Stimulated activated CD8-positive, alpha-beta memory T cell treated with anti-CD3 and anti-CD28 coated beads, Interleukin-4, amount 100 ng/mL, for 1 hour (primary cell): Measurements from ENCODE around the gene VWA5B2.
A peak's percentile ranks its signal among the peaks of the same experiment; 100 is the strongest.

Experiments
- DNase-seq, 2 donors: peaks; one replicate each; pipeline ENCODE4 v3.0.0-alpha.2; 2020; ENCODE audit warnings: low read depth in 2 of 2, low spot score in 1 of 2

VWA5B2 gene

DNA sequence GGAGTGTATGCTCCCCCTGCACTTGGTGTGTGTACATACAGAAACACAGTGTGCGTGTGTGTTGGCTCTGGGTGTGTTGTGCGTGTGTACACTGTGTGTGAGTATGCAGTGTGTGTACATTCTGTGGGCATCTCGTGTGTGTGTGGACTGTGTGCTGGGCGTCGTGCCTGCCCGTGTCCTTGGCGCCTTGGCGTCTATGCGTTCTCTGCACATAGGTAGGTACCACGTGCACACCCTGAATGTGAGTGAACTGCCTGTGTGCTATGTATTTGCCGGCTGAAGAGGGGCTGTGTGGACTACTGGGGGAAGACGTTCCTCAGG is 46.0 kb downstream of the VWA5B2 start:
- DNase-seq = no peak

DNA sequence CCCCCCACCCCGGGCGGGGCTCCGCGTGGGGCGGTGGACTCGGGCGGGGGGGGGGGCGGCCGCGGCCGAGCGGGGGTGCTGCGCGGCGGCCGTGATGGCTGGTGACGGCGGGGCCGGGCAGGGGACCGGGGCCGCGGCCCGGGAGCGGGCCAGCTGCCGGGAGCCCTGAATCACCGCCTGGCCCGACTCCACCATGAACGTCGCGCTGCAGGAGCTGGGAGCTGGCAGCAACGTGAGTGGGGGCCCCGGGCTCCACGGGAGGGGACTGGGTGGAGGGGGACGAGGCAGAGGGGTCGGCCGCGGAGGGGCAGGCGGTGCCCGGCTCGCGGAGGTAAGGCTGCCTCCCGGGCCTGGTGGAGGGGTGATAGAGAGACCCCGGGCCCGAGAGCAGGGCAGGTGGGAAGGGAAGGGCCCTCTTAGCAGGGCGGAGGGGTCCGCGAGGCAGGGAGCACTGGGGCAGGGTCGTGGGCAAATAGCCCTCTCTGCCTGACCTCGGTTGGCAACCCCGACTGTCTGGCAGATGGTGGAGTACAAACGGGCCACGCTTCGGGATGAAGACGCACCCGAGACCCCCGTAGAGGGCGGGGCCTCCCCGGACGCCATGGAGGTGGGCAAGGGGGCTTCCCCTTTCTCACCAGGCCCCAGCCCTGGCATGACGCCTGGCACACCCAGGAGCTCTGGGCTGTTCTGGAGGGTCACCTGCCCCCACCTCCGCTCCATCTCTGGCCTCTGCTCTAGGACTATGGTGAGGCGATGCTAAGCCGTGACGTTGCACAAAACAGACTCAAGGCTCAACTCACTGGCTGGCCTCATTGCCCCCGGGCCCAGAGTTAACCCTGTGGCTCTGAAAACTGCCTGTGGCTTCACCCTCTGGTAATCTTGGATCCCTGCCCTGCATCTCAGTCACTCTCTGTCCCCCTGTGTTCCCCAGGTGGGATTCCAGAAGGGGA is 46.9 kb downstream of the VWA5B2 start, which contains the start of gene ECE2:
Gene ECE2, plus strand, starts transcription at position 62 of the 950 bp plus-strand sequence. Its CDS starts 132 bp downstream, at position 194.
- no peak for DNase-seq

DNA sequence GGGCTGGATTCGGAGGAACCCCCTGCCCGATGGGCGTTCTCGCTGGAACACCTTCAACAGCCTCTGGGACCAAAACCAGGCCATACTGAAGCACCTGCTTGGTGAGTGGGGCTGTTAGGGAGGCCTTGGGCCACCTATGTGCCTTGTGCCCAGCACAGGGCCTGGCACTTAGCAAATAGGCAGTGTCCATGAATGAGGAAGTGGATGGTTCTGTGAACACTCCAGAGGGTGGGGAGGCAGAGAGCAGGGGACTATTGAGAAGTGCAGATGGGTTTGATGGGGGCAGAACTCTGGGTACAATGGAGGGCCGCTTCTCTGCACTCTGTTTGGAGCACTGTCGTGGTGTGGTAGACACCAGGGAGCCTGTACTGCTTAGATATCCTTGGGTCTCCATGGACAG is 48.0 kb downstream of the VWA5B2 start:
- no peak for DNase-seq

DNA sequence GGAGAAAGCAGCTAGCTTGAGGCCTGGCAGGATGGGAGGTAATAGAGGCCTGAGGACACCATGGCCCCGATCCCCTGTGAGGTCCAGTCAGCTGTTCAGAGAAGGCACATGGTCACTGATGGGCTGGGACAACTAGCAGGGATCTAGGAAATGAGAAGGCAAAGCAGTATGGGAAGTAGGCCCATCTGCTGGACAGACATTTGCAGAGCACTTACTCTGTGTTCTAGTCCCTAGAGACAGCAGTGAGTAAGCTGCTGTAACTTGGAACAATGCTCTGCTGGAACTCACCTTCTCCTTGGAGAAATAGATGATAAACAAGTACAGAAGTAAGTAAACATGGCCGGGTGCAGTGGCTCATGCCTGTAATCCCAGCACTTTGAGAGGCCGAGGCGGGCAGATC is 53.6 kb downstream of the VWA5B2 start:
- no peak for DNase-seq

- no peak for DNase-seq
Observed at GRCh38 chr3:184283681-184284080, 54.3 kb downstream of the VWA5B2 start.

DNA sequence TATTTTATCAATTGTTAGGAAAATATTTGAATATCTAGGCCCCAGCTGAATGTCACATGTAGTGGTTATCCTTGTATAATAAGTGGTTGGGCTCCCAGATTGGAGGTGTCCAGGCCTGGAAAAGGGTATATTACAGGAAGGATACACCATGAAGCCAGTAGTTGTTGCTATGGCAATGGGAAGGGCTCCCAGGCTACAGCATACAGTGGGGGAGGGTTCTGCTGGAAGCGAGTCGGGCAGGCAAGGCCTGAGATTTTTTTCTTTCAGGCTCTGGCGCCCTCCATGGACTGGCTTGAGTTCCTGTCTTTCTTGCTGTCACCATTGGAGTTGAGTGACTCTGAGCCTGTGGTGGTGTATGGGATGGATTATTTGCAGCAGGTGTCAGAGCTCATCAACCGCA is 55.3 kb downstream of the VWA5B2 start:
- DNase-seq = no peak

DNA sequence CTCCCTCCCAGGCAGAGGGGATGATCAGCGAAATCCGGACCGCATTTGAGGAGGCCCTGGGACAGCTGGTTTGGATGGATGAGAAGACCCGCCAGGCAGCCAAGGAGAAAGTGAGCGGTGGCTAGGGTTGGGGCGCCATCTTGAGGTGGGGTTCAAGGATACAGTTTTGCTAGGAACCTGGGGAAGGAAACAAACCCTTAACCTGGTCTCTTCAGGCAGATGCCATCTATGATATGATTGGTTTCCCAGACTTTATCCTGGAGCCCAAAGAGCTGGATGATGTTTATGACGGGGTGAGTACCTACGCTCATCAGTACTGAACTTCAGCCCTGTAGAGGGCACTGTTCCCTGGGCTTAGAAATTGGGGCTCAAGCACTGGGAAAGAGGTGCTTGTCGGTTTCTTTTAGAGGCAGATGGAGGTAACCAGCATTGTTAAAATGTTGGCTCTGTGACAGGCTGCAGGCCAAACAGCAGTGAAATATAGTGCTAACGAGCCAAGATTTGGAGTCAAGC is 60.1 kb downstream of the VWA5B2 start:
- peak in 1 of 2 donors; percentile 27 for DNase-seq

DNA sequence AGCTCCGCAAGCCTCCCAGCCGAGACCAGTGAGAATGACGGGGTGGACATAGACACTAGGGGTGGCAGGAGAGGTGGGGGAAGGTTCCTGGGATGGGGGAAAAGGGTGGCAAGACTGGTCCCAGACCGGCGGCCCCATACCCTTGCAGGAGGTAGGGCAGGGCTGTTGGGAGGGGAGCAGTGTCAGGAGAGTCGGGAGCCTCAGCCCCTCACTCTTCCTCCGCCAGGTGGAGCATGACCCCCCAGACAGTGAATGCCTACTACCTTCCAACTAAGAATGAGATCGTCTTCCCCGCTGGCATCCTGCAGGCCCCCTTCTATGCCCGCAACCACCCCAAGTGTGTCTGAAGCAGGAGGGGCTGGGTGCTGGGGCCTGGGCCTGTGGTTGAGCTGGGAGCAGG is 60.9 kb downstream of the VWA5B2 start:
- no peak for DNase-seq

DNA sequence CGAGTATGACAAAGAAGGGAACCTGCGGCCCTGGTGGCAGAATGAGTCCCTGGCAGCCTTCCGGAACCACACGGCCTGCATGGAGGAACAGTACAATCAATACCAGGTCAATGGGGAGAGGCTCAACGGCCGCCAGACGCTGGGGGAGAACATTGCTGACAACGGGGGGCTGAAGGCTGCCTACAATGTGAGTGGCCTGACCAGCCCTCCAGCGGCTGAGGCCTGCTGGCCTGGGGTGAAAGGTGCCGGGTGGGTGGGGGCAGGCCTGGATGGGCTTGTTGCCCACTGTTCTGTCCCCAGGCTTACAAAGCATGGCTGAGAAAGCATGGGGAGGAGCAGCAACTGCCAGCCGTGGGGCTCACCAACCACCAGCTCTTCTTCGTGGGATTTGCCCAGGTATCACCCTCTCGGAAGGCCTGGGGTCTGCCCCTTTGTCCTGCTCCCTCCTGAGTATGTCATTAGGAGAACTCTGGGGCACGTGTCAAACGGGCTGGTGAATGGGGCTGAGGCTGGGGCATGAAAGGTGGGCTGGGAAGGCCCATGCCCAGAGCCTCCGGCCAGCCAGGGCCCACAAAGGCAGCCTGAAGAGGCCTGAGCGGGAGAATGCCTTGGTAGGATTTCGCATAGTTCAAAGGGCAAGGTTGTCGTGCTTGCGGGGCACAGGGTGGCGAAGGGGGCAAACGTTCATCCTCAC is 61.8 kb downstream of the VWA5B2 start:
- no peak for DNase-seq
